Skeletal muscle satellite cell (primary cell): ENCODE data around the gene BPIFB4.
"Not testable (repeated sequence)": the region's sequence is repeated elsewhere in the genome, so short reads cannot be mapped to it uniquely, and the experiment has no call there.

Experiments used
- H3K27me3 ChIP-seq: 2 replicates; pipeline ENCODE4 v1.7.0; 2013; ENCODE audit warnings: low read length; ENCODE audit not compliant: control insufficient read depth, insufficient read depth
- H3K36me3 ChIP-seq: 2 replicates; pipeline ENCODE4 v1.7.0; 2013; ENCODE audit warnings: mild to moderate bottlenecking, control low read depth, low read length; ENCODE audit not compliant: insufficient read depth
- H3K4me1 ChIP-seq: 2 replicates; pipeline ENCODE4 v1.7.0; 2013; ENCODE audit warnings: low read length; ENCODE audit not compliant: control insufficient read depth, insufficient read depth
- H3K4me2 ChIP-seq: 2 replicates; pipeline ENCODE4 v1.7.0; 2013; ENCODE audit warnings: mild to moderate bottlenecking, low read length
- H3K4me3 ChIP-seq: 2 replicates; pipeline ENCODE4 v1.7.0; 2013; ENCODE audit warnings: low read length
- H3K9ac ChIP-seq: 2 replicates; pipeline ENCODE4 v1.7.0; 2013; ENCODE audit warnings: mild to moderate bottlenecking, low read depth, low read length, moderate library complexity
- H3K9me3 ChIP-seq: replicated peaks from 2 replicates; pipeline ENCODE4 v1.7.0; 2013; ENCODE audit warnings: mild to moderate bottlenecking, control low read depth, low read length

The BPIFB4 gene

DNA sequence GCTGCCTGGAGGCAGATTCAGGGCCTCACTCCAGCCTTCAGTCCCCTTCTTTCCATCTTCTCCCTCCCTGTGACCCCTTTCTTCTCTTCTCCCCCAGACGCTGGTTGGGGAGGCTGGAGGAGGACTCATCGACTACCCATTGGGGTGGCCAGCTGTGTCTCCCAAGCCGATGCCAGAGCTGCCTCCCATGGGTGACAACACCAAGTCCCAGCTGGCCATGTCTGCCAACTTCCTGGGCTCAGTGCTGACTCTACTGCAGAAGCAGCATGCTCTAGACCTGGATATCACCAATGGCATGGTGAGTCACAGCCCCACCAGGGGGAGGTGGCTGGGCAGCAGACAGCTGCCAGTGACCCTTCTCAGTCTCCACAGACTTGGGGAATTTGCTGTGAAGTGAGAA is 12.9 kb downstream of the BPIFB4 start:
- Histone ChIP-seq H3K36me3 (no peaks in the 10 kb centered on the region), H3K9ac (no peak overlapping the region), H3K4me3 (no peak overlapping the region), H3K27me3 (peaks cover 16% of the 10 kb centered on the region), H3K4me2 (no peak overlapping the region), H3K9me3 (no peaks in the 10 kb centered on the region), H3K4me1 (no peaks in the 10 kb centered on the region)

DNA sequence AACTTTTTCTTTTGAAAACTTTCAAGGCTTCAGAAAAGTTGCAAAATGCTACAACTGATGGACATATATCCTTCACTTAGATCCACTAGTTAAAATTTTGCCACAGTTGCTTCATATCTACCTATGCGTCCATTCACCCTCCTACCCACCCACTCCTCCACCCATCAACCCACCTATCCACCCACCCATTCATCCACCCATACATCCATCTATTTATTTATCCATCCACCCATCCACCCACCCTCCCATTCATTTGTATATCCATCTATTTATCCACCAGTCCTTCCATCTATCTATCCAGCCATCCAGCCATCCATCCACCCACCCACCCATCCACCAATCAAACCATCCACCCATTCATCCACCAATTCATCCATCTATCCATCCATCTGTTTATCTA is 13.6 kb downstream of the BPIFB4 start:
- H3K4me3 ChIP-seq, result no peak overlapping the region
- no peak overlapping the region for H3K4me2 ChIP-seq
- no peaks in the 10 kb centered on the region for H3K4me1 ChIP-seq
- peaks cover 19% of the 10 kb centered on the region for H3K27me3 ChIP-seq
- H3K9me3 ChIP-seq, result no peaks in the 10 kb centered on the region
- H3K36me3 ChIP-seq, result no peaks in the 10 kb centered on the region
- H3K9ac ChIP-seq, result no peak overlapping the region

GRCh38 chr20:33093582-33093981 is 14.1 kb downstream of the BPIFB4 start:
- Histone ChIP-seq H3K4me3 (no peak overlapping the region), H3K36me3 (no peaks in the 10 kb centered on the region), H3K9ac (no peak overlapping the region), H3K4me1 (no peaks in the 10 kb centered on the region), H3K27me3 (peaks cover 20% of the 10 kb centered on the region), H3K9me3 (no peaks in the 10 kb centered on the region), H3K4me2 (no peak overlapping the region)

GRCh38 chr20:33095249-33095648 is 15.8 kb downstream of the BPIFB4 start:
- H3K36me3 ChIP-seq, result no peaks in the 10 kb centered on the region
- no peak overlapping the region for H3K4me2 ChIP-seq
- H3K4me3 ChIP-seq, result no peak overlapping the region
- H3K9me3 ChIP-seq, result no peaks in the 10 kb centered on the region
- no peak overlapping the region for H3K9ac ChIP-seq
- no peaks in the 10 kb centered on the region for H3K4me1 ChIP-seq
- peaks cover 32% of the 10 kb centered on the region for H3K27me3 ChIP-seq

GRCh38 chr20:33095902-33096584 is 16.6 kb downstream of the BPIFB4 start:
- peaks cover 32% of the 10 kb centered on the region for H3K27me3 ChIP-seq
- not testable (repeated sequence) for H3K9ac ChIP-seq, H3K4me3 ChIP-seq, H3K4me1 ChIP-seq, H3K36me3 ChIP-seq, H3K4me2 ChIP-seq, H3K9me3 ChIP-seq

DNA sequence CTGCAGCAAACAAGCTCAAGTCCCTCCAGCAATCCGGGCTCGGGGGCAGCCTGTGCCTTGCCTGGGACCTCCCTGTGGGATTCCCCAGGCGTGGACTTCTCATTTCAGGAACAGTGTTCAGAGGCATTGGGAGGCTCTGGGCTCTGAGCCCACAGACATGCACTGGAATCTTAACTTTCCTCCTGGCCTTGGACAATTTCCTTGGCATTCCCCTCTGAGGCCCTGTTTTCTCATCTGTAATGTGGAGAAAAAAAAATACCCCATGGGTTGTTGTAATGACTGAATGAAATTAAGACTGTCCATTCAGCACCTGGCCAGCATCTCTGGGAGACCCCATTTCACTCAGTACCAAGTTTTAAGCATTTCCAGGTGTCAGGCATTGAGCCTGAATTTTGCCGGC is 17.6 kb downstream of the BPIFB4 start:
- Histone ChIP-seq H3K9ac (no peak overlapping the region), H3K4me3 (no peak overlapping the region), H3K27me3 (peaks cover 26% of the 10 kb centered on the region), H3K36me3 (no peaks in the 10 kb centered on the region), H3K4me1 (no peaks in the 10 kb centered on the region), H3K9me3 (no peaks in the 10 kb centered on the region), H3K4me2 (no peak overlapping the region)

- Histone ChIP-seq H3K27me3 (peaks cover 37% of the 10 kb centered on the region), H3K9ac (no peak overlapping the region), H3K4me3 (no peak overlapping the region), H3K9me3 (no peaks in the 10 kb centered on the region), H3K4me1 (no peaks in the 10 kb centered on the region), H3K36me3 (no peaks in the 10 kb centered on the region), H3K4me2 (no peak overlapping the region)
Measured at GRCh38 chr20:33099843-33100538, 20.5 kb downstream of the BPIFB4 start.

- H3K36me3 ChIP-seq, result no peaks in the 10 kb centered on the region
- no peak overlapping the region for H3K4me2 ChIP-seq
- H3K9ac ChIP-seq, result no peak overlapping the region
- no peaks in the 10 kb centered on the region for H3K9me3 ChIP-seq
- no peak overlapping the region for H3K4me3 ChIP-seq
- H3K4me1 ChIP-seq, result no peaks in the 10 kb centered on the region
- peaks cover 41% of the 10 kb centered on the region for H3K27me3 ChIP-seq
Measured at GRCh38 chr20:33103556-33103955, 24.1 kb downstream of the BPIFB4 start.

DNA sequence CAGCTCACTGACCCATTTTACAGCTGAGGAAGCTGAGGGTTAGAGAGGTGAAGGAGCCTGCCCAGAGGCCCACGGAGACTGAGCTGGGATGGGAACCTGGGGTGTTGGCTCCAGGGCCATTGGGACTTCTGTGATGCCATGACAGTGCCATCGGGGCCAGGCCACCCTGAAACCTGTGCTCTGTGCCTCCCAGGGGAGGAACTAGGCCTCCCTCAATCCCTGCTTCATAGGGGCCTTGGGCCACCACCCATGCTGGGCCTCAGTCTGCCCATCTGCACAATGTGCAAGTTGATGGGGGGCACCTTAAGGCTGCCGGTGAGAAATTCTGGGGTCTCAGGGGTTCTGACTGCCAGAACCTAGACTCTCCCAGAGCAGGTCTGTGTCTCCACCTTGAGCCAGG is 24.9 kb downstream of the BPIFB4 start:
- no peaks in the 10 kb centered on the region for H3K36me3 ChIP-seq
- no peaks in the 10 kb centered on the region for H3K9me3 ChIP-seq
- H3K9ac ChIP-seq, result no peak overlapping the region
- no peak overlapping the region for H3K4me3 ChIP-seq
- peaks cover 33% of the 10 kb centered on the region for H3K27me3 ChIP-seq
- H3K4me2 ChIP-seq, result no peak overlapping the region
- no peaks in the 10 kb centered on the region for H3K4me1 ChIP-seq

- Histone ChIP-seq H3K4me2 (no peak overlapping the region), H3K4me1 (no peaks in the 10 kb centered on the region), H3K4me3 (no peak overlapping the region), H3K9me3 (no peaks in the 10 kb centered on the region), H3K9ac (no peak overlapping the region), H3K27me3 (peaks cover 32% of the 10 kb centered on the region), H3K36me3 (no peaks in the 10 kb centered on the region)
Measured at GRCh38 chr20:33105316-33105924, 26.0 kb downstream of the BPIFB4 start.

DNA sequence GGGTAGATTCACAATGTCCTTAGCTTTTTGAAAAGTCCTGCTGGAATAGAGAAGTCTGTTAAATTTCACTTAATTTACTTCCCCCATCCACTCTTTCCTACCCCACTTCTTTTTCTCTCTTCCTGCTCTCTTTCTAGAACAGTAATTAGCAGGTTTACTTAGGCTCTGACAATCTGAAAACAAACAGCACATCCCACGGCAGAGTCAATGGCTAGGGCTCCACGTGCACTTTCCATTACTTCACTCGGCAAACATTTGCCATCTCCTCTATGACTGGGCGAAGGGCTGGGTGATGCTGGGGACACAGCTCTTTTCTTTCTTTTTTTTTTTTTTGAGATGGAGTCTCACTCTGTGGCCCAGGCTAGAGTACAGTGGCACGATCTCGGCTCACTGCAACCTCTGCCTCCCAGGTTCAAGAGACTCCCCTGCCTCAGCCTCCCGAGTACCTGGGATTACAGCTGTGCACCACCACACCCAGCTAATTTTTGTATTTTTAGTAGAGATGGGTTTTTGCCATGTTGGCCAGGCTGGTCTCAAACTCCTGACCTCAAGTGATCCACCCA is 26.7 kb downstream of the BPIFB4 start:
- not testable (repeated sequence) for H3K4me2 ChIP-seq, H3K4me1 ChIP-seq, H3K9me3 ChIP-seq, H3K4me3 ChIP-seq, H3K36me3 ChIP-seq, H3K9ac ChIP-seq
- H3K27me3 ChIP-seq, result peaks cover 32% of the 10 kb centered on the region
